C4-2B (cell line): ENCODE measurements around the gene PSEN2.
"Not testable (repeated sequence)": the region's sequence is repeated elsewhere in the genome, so short reads cannot be mapped to it uniquely, and the experiment has no call there.

Source experiments
- H3K27ac ChIP-seq: fragments of 450-650 bp; 2 replicates; pipeline ENCODE4 v1.5.1; 2017
- CTCF ChIP-seq: fragments of 450-650 bp; conservative IDR thresholded peaks from 2 replicates; pipeline ENCODE4 v1.5.1; 2017; ENCODE audit warnings: mild to moderate bottlenecking
- ZFX ChIP-seq: fragments of 450-650 bp; IDR thresholded peaks from 2 replicates; pipeline ENCODE4 v1.6.1; 2017

PSEN2 gene

DNA sequence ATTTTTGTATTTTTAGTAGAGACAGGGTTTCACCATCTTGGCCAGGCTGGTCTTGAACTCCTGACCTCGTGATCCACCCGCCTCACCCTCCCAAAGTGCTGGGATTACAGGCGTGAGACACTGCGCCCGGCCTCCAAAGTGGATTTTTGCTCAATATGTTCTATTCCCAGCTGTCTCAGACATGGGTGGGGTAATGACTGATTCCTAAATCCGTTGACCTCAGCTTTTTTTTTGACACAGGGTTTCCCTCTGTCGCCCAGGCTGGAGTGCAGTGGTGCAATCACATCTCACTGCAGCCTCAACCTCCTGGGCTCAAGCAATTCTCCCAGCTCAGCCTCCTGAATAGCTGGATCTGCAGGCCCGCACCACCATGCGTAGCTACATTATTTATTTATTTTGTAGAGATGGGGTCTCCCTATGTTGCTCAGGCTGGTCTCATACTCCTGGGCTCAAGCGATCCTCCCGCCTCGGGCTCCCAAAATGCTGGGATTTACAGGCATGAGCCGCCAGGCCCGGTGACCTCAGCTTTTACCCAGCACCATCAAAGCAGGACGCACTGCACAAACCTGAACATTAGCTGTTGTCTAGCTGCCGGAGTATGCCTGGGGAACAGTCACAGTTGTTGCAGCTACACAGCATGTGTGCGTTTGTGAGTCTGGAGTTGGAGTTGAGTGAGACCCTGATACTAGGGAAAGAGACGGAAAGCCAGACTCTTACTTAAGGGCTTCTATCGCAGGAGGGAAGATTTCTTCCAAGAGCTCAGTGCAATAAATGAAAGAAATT lies 43.7 kb upstream of the PSEN2 start:
- H3K27ac ChIP-seq: no peak overlapping the region
- TF ChIP-seq ZFX (no peak), CTCF (no peak)

DNA sequence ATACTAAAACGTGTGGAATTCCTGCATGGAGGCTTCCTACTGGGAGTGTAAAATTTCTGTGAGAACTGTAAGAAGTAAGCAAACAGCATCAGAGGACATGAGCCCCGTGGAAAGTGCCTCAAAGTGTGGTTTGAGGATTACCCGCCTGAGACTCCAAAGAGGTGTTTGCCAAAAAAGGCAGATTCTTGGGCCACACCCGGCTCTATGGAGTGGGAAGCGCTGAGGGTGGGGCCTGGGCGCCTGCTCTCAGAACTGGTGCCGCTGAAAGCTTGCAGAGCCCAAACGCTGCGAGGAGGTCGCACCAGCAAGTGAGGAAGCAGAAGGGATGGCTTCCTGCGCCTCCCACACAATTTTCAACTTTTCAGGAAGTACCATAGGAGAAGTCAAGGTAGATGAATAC lies 43.0 kb upstream of the PSEN2 start:
- TF ChIP-seq CTCF (no peak), ZFX (no peak)
- no peak overlapping the region; the same call in 1 of the 2 replicates for H3K27ac ChIP-seq

DNA sequence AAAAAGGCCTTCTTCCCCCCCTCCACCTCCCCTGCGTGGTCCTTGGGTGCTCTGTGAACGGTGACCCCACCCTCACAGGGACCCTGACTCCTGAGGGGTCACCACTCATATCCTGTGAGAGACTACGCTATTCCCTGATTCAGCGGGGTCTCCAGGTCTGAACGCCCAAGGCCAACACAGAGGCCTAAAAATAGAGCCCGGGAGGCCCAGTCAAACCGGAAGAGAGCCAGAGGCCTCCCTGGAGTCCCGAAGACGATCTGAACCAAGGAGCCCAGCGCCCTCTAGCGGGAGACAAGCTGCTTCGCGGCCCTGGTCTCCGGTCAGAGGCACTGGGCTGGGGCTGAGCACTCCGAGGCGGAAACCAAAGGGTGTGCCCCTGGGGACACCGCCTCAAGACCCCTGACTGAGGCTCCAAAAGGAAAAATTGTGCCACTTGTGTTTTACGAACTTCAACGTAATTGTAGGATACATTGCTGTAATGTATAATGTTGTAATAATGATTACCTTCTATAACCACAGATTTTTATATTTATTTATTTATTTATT lies 42.4 kb upstream of the PSEN2 start:
- no peak overlapping the region; the same call in 1 of the 2 replicates for H3K27ac ChIP-seq
- TF ChIP-seq ZFX (peak; percentile 45; the same call in 1 of the 2 replicates), CTCF (peak; percentile 97)

DNA sequence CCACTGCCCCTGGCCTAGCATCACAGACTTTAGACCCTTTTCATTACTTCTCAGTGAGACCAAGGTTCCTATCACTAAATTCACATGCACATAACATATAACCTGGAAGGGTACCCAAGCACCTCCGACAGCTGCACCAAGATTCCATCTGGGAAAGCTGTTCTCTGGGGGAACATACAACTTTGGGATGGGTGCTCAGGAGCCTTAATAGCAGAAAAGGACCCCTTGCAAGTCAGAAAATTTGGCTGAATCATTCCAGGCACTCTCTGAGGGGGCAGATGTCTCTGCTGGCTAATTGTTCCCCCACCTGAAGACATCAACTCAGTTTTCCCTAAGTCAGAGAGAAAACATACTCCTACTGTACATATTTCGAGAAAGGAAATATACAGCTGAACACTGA lies 41.3 kb upstream of the PSEN2 start:
- TF ChIP-seq CTCF (no peak), ZFX (no peak)
- no peak overlapping the region for H3K27ac ChIP-seq

DNA sequence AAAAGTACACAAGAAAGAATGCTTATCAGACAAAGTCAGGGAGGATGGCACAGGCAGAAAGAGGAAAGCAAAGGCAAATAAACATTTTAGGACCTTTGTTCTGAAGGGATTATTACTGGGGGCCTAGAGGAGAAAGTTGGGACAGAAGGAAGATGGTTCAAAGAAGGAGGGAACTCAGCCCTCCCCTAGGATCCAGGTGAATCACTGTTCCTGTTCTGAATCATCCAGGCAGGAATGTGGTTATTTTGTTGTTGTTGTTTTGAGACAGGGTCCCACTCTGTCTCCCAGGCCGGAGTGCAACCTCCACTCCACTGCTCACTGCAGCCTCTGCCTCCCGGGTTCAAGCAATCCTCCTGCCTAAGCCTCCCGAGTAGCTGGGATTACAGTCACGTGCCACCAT lies 38.5 kb upstream of the PSEN2 start:
- H3K27ac ChIP-seq: no peak overlapping the region
- TF ChIP-seq ZFX: no peak
- no peak for TF ChIP-seq CTCF

- H3K27ac ChIP-seq: no peak overlapping the region
- no peak for TF ChIP-seq ZFX
- TF ChIP-seq CTCF: no peak
These were observed 37.8 kb upstream of the PSEN2 start for GRCh38 chr1:226832613-226833012.

DNA sequence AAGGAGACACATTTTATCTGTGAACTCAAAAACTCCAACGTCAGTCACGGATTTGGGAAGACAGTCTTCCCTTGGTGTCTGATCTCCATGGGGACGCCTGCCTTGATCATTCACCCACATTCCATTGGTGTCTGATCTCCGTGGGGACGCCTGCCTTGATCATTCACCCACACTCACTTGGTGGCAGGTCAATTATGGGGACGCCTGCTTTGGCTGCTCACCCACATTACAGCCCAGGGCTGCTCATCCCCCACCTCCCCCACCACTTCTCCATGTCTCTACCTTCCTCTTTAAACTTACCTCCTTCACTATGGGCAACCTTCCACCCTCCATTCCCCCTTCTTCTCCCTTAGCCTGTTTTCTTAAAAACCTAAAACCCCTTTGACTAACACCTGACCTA lies 36.2 kb upstream of the PSEN2 start:
- H3K27ac ChIP-seq: not testable (repeated sequence)

- not testable (repeated sequence) for H3K27ac ChIP-seq
These were observed 35.0 kb upstream of the PSEN2 start for GRCh38 chr1:226835396-226835795.

DNA sequence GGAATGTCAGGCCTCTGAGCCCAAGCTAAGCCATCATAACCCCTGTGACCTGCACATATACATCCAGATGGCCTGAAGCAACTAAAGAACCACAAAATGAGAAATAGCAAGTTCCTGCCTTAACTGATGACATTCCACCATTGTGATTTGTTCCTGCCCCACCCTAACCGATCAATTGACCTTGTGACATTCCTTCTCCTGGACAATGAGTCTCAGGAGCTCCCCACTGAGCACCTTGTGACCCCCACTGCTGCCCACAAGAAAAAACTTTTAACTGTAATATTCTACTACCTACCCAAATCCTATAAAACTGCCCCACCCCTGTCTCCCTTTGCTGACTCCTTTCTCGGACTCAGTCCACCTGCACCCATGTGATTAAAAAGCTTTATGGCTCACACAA lies 32.5 kb upstream of the PSEN2 start:
- not testable (repeated sequence) for H3K27ac ChIP-seq
